ENCODE measurements around the gene ANKRD17. TPM values are rescaled to one million over a fixed set of nuclear protein-coding genes. Genes with fewer than 3 reads are reported as not detected.

The ANKRD17 gene
- total and polyA plus RNA-seq, 2 of the 4 experiments (the other 2 are of a cell fraction): 28.5 to 75.3 TPM

GRCh38 chr4:73051625-73052024, 207.0 kb downstream of the ANKRD17 start:
- Histone ChIP-seq H3K27me3 (ENCODE audit: control insufficient read depth, insufficient read depth, low read length) (no peaks in the 10 kb centered on the region), H2AK9ac (replicated peaks; ENCODE audit: low read depth, low read length, poor library complexity) (no peak overlapping the region), H3K79me1 (ENCODE audit: low read depth in 1 of 2, low read length in 2 of 2) (no peaks in the 10 kb centered on the region), H3K14ac (replicated peaks; ENCODE audit: low read depth, low read length) (no peak overlapping the region), H3K27ac (ENCODE audit: insufficient read depth, low read length) (no peak overlapping the region), H4K5ac (ENCODE audit: low read depth, low read length) (no peak overlapping the region), H3K18ac (ENCODE audit: low read depth, low read length) (no peak overlapping the region), H3K4me3 (ENCODE audit: insufficient read depth, low read depth, low read length) (no peak overlapping the region), H2BK5ac (ENCODE audit: low read depth, low read length, poor library complexity, severe bottlenecking) (no peak overlapping the region), H2AK5ac (ENCODE audit: low read depth, low read length) (no peak overlapping the region), H2BK15ac (ENCODE audit: low read depth, low read length) (no peak overlapping the region), H3K23ac (ENCODE audit: low read depth, low read length) (no peak overlapping the region), H3K4ac (ENCODE audit: low read depth, low read length) (no peak overlapping the region), H3K9me3 (ENCODE audit: control insufficient read depth, insufficient read depth, low read length) (no peaks in the 10 kb centered on the region), H2BK120ac (ENCODE audit: low read depth, low read length) (no peak overlapping the region), H2BK20ac (ENCODE audit: low read depth, low read length) (no peak overlapping the region), H3K4me1 (ENCODE audit: control insufficient read depth, insufficient read depth, low read length) (0 out of 2 replicates have a peak, but pooled peaks cover 1% of the 10 kb centered on the region), H4K8ac (ENCODE audit: low read depth in 2 of 2, low read length in 2 of 2) (no peak overlapping the region), H4K91ac (ENCODE audit: insufficient read depth, low read depth, low read length) (no peak overlapping the region), H4K20me1 (ENCODE audit: insufficient read depth, low read length) (no peaks in the 10 kb centered on the region), H3K9me1 (ENCODE audit: insufficient read depth, low read length) (no peaks in the 10 kb centered on the region), H3K36me3 (ENCODE audit: control insufficient read depth, insufficient read depth, low read length) (peaks cover 3% of the 10 kb centered on the region; the same call in 1 of the 2 replicates), H3K56ac (ENCODE audit: extremely low read depth, insufficient read depth, low read length) (no peak overlapping the region), H2AFZ (replicated peaks; ENCODE audit: low read length, poor library complexity) (no peak overlapping the region), H3K4me2 (ENCODE audit: low read depth, low read length) (no peak overlapping the region), H3K9ac (ENCODE audit: low read depth, low read length) (no peak overlapping the region)
- in situ Hi-C loops (cut with MboI; ENCODE audit: low sequenced_read_pairs): no loop called here
- ChIA-PET CTCF (interaction anchor here (0.8 kb wide), 1 partner anchor 11 kb away, joined by 5 read pairs; no protein-coding TSS in a partner anchor), POLR2A (ENCODE audit: unreplicated experiment) (no interaction called here)
- no peak for DNase-seq
- TF ChIP-seq MAZ (IDR thresholded peaks at IDR 0.05; ENCODE audit: borderline replicate concordance, low read depth, low read length): no peak
- no peak for TF ChIP-seq BHLHE40 (IDR thresholded peaks at IDR 0.05; ENCODE audit: low read depth, low read length)
- no peak for TF ChIP-seq MXI1 (IDR thresholded peaks at IDR 0.05; ENCODE audit: borderline replicate concordance, low read depth, low read length)
- TF ChIP-seq RCOR1 (IDR thresholded peaks at IDR 0.05; ENCODE audit: insufficient replicate concordance, low read length): no peak
- TF ChIP-seq CEBPB (IDR thresholded peaks at IDR 0.05; ENCODE audit: low read depth, low read length): no peak
- TF ChIP-seq RFX5 (IDR thresholded peaks at IDR 0.05; ENCODE audit: low read depth, low read length): no peak
- no peak for TF ChIP-seq POLR2A (IDR thresholded peaks at IDR 0.05; ENCODE audit: low read depth, low read length)
- TF ChIP-seq USF2 (IDR thresholded peaks at IDR 0.05; ENCODE audit: low read depth, low read length): no peak
- no peak for TF ChIP-seq NFE2L2 (IDR thresholded peaks at IDR 0.05; ENCODE audit: low read depth, low read length)
- TF ChIP-seq SMC3 (IDR thresholded peaks at IDR 0.05; ENCODE audit: low read depth, low read length): no peak
- TF ChIP-seq FOS (IDR thresholded peaks at IDR 0.05; ENCODE audit: low read depth, low read length): no peak
- TF ChIP-seq CHD1 (IDR thresholded peaks at IDR 0.05; ENCODE audit: low read depth, low read length): no peak
- no peak for TF ChIP-seq CTCF (conservative IDR thresholded peaks at IDR 0.05; ENCODE audit: low read depth, low read length)
- no peak for TF ChIP-seq MAFK (IDR thresholded peaks at IDR 0.05; ENCODE audit: low read depth, low read length)
- no peak for TF ChIP-seq RAD21 (IDR thresholded peaks at IDR 0.05; ENCODE audit: low read length)
- dilution Hi-C loops (cut with HindIII; ENCODE audit: low sequenced_read_pairs, unreplicated experiment): no loop called here
- intact Hi-C loops (cut with micrococcal nuclease): no loop called here
- no CpG with 5 or more reads among the region's 1 CpG for WGBS, 2 experiments (ENCODE audit: extremely low coverage in 2 of 2, insufficient read length in 1 of 2)
- no peak for ATAC-seq (ENCODE audit: low read depth)
- no TSS peak for BruUV-seq (replicated peaks)

Measured in IMR-90 (cell line).